Calu3 (cell line): Measurements from ENCODE around the gene HCN2. TPM values are rescaled to one million over a fixed set of nuclear protein-coding genes. Genes with fewer than 3 reads are reported as not detected.
"Not testable (repeated sequence)": the region's sequence is repeated elsewhere in the genome, so short reads cannot be mapped to it uniquely, and the experiment has no call there.

Experiments used
- BruUV-seq: library from RNA; stranded (reverse); fragments of 400-500 nt; replicated peaks from 2 replicates; lab custom pipeline; 2021; lab: Mats Ljungman, UMichigan
- CTCF ChIA-PET: fragments of 300-600 bp; sonication (Branson Sonifier 250); formaldehyde crosslinking; loops from one replicate; lab custom pipeline; 2022; ENCODE audit warnings: antibody characterized with exemption; lab: Charles Lee
- DNase-seq: peaks from one replicate; pipeline ENCODE4 v3.0.0; 2022
- H3K27ac Mint-ChIP-seq: one replicate; pipeline ENCODE4 v1.8.0; 2022; ENCODE audit warnings: mixed read lengths; ENCODE audit not compliant: unreplicated experiment
- H3K27me3 Mint-ChIP-seq: one replicate; pipeline ENCODE4 v1.8.0; 2022; ENCODE audit warnings: mixed read lengths; ENCODE audit not compliant: unreplicated experiment
- H3K36me3 Mint-ChIP-seq: one replicate; pipeline ENCODE4 v1.8.0; 2022; ENCODE audit warnings: mild to moderate bottlenecking, moderate library complexity, mixed read lengths; ENCODE audit not compliant: insufficient read depth, unreplicated experiment
- H3K4me1 Mint-ChIP-seq: one replicate; pipeline ENCODE4 v1.8.0; 2022; ENCODE audit warnings: mild to moderate bottlenecking, low read depth, mixed read lengths; ENCODE audit not compliant: unreplicated experiment
- H3K4me3 Mint-ChIP-seq: one replicate; pipeline ENCODE4 v1.8.0; 2022; ENCODE audit warnings: mild to moderate bottlenecking, low read depth, moderate library complexity, mixed read lengths; ENCODE audit not compliant: unreplicated experiment
- H3K9me3 Mint-ChIP-seq: one replicate; pipeline ENCODE4 v1.8.0; 2022; ENCODE audit warnings: low read depth, mixed read lengths; ENCODE audit not compliant: unreplicated experiment
- CTCF ChIP-seq: fragments of 200-600 bp; IDR thresholded peaks from one replicate; pipeline ENCODE4 v1.8.0; 2022; ENCODE audit warnings: antibody characterized with exemption; ENCODE audit not compliant: unreplicated experiment
- intact Hi-C: fragments of 100-400 bp; cut with micrococcal nuclease; formaldehyde crosslinking; loops from one replicate; pipeline ENCODE4 v1.10.0; 2022; ENCODE audit not compliant: unreplicated experiment
- total RNA-seq: library from RNA; stranded (reverse); gene quantifications from 2 replicates; pipeline ENCODE4 v1.2.3, GENCODE V29; 2022

The HCN2 gene
- total RNA-seq, 1 experiment from 2014 or later = 0.09 TPM

GRCh38 chr19:623175-623916 is 33.7 kb downstream of the HCN2 start:
- H3K27ac Mint-ChIP-seq = no peak overlapping the region
- BruUV-seq = no TSS peak
- H3K36me3 Mint-ChIP-seq = peaks cover 41% of the 10 kb centered on the region
- H3K4me3 Mint-ChIP-seq = no peak overlapping the region
- no peak for DNase-seq
- TF ChIP-seq CTCF = no peak
- intact Hi-C loops = no loop called here
- H3K27me3 Mint-ChIP-seq = no peaks in the 10 kb centered on the region
- CTCF ChIA-PET = no interaction called here
- H3K9me3 Mint-ChIP-seq = no peaks in the 10 kb centered on the region
- no peaks in the 10 kb centered on the region for H3K4me1 Mint-ChIP-seq

- intact Hi-C loops = no loop called here
- no peaks in the 10 kb centered on the region for H3K9me3 Mint-ChIP-seq
- H3K27me3 Mint-ChIP-seq = no peaks in the 10 kb centered on the region
- BruUV-seq = no TSS peak
- no peak overlapping the region for H3K27ac Mint-ChIP-seq
- H3K4me3 Mint-ChIP-seq = no peak overlapping the region
- CTCF ChIA-PET = no interaction called here
- no peak for DNase-seq
- TF ChIP-seq CTCF = no peak
- H3K4me1 Mint-ChIP-seq = no peaks in the 10 kb centered on the region
- H3K36me3 Mint-ChIP-seq = peaks cover 41% of the 10 kb centered on the region
These were observed 34.3 kb downstream of the HCN2 start for GRCh38 chr19:623974-624373.

GRCh38 chr19:624433-625109 is 34.9 kb downstream of the HCN2 start:
- Mint-ChIP-seq H3K36me3 (peaks cover 42% of the 10 kb centered on the region), H3K9me3 (no peaks in the 10 kb centered on the region), H3K27ac (no peak overlapping the region), H3K27me3 (no peaks in the 10 kb centered on the region), H3K4me3 (no peak overlapping the region), H3K4me1 (no peaks in the 10 kb centered on the region)
- CTCF ChIA-PET = no interaction called here
- no peak for DNase-seq
- intact Hi-C loops = no loop called here
- TF ChIP-seq CTCF = no peak
- BruUV-seq = no TSS peak

- CTCF ChIA-PET = no interaction called here
- Mint-ChIP-seq H3K4me3 (no peak overlapping the region), H3K4me1 (no peaks in the 10 kb centered on the region), H3K36me3 (peaks cover 41% of the 10 kb centered on the region), H3K9me3 (no peaks in the 10 kb centered on the region), H3K27me3 (no peaks in the 10 kb centered on the region), H3K27ac (no peak overlapping the region)
- DNase-seq = no peak
- TF ChIP-seq CTCF = no peak
- BruUV-seq = no TSS peak
- intact Hi-C loops = no loop called here
These were observed 35.6 kb downstream of the HCN2 start for GRCh38 chr19:625257-625656.

- H3K4me3 Mint-ChIP-seq, intact Hi-C loops, H3K27me3 Mint-ChIP-seq, CTCF ChIA-PET, H3K9me3 Mint-ChIP-seq, BruUV-seq, H3K4me1 Mint-ChIP-seq, H3K27ac Mint-ChIP-seq, DNase-seq: not testable (repeated sequence)
- peaks cover 39% of the 10 kb centered on the region for H3K36me3 Mint-ChIP-seq
These were observed 36.9 kb downstream of the HCN2 start for GRCh38 chr19:626566-626965.
